HEK293 (cell line): Measurements from ENCODE around the gene WNT4.

Source experiments
- CTCF ChIA-PET: fragments of 350-600 bp; formaldehyde crosslinking; extraction: SDS; loops from one replicate; lab custom pipeline; 2021; ENCODE audit warnings: antibody characterized with exemption; lab: Yijun Ruan, JAX
- POLR2A ChIA-PET: fragments of 300-600 bp; formaldehyde crosslinking; extraction: SDS; loops from one replicate; lab custom pipeline; 2020; ENCODE audit warnings: antibody characterized with exemption, inconsistent platforms; lab: Yijun Ruan, JAX
- H3K27ac ChIP-seq: fragments of 200-500 bp; sonication (Bioruptor generic); 2 replicates; pipeline ENCODE4 v1.5.1; 2014; ENCODE audit warnings: low read depth, low read length, control low read depth, inconsistent platforms; ENCODE audit errors: extremely low read depth
- H3K36me3 ChIP-seq, 2 experiments: fragments of 200-500 bp in 1 of 2; sonication (Bioruptor generic) in 1 of 2; 1 replicate in 1 of 2; 2 replicates in 1 of 2; pipeline ENCODE4 v1.5.1; 2014 to 2017; ENCODE audit warnings: inconsistent platforms in 2 of 2, low read length in 2 of 2; ENCODE audit not compliant: control insufficient read depth in 2 of 2, insufficient read depth in 1 of 2
- H3K4me1 ChIP-seq: fragments of 200-500 bp; sonication (Bioruptor generic); 2 replicates; pipeline ENCODE4 v1.5.1; 2014; ENCODE audit warnings: mild to moderate bottlenecking, low read length, inconsistent platforms; ENCODE audit not compliant: control insufficient read depth, insufficient read depth
- H3K4me3 ChIP-seq: 2 replicates; pipeline ENCODE4 v1.5.1; 2011; ENCODE audit warnings: low read depth, mild to moderate bottlenecking, control low read depth, low read length, moderate library complexity
- H3K9me3 ChIP-seq: fragments of 200-500 bp; sonication (Bioruptor generic); 2 replicates; pipeline ENCODE4 v1.5.1; 2014; ENCODE audit warnings: low read depth, low read length, inconsistent platforms; ENCODE audit not compliant: control insufficient read depth, insufficient read depth
- GLIS1 ChIP-seq: fragments of 450-650 bp; formaldehyde crosslinking; IDR thresholded peaks from 2 replicates; pipeline ENCODE4 v1.5.1; 2016; ENCODE audit warnings: missing biosample characterization, missing genetic modification characterization
- KLF1 ChIP-seq: fragments of 450-650 bp; formaldehyde crosslinking; IDR thresholded peaks from 2 replicates; pipeline ENCODE4 v1.5.1; 2016; ENCODE audit warnings: missing biosample characterization, missing genetic modification characterization
- KLF8 ChIP-seq: fragments of 450-650 bp; formaldehyde crosslinking; IDR thresholded peaks from 2 replicates; pipeline ENCODE4 v1.5.1; 2016; ENCODE audit warnings: missing biosample characterization, missing genetic modification characterization
- PRDM2 ChIP-seq: fragments of 450-650 bp; formaldehyde crosslinking; IDR thresholded peaks from 2 replicates; pipeline ENCODE4 v1.5.1; 2016; ENCODE audit warnings: missing biosample characterization, missing genetic modification characterization, borderline replicate concordance
- REST ChIP-seq: fragments of 450-650 bp; formaldehyde crosslinking; IDR thresholded peaks from 2 replicates; pipeline ENCODE4 v1.5.1; 2016; ENCODE audit warnings: missing biosample characterization, missing genetic modification characterization
- ZBTB17 ChIP-seq: fragments of 450-650 bp; formaldehyde crosslinking; IDR thresholded peaks from 2 replicates; pipeline ENCODE4 v1.5.1; 2016; ENCODE audit warnings: missing biosample characterization, missing genetic modification characterization
- ZBTB7A ChIP-seq: fragments of 450-650 bp; formaldehyde crosslinking; IDR thresholded peaks from 2 replicates; pipeline ENCODE4 v1.5.1; 2016; ENCODE audit warnings: low read depth, missing biosample characterization, missing genetic modification characterization
- ZFP3 ChIP-seq: fragments of 450-650 bp; formaldehyde crosslinking; IDR thresholded peaks from 2 replicates; pipeline ENCODE4 v1.5.1; 2016; ENCODE audit warnings: low read depth, missing biosample characterization, missing genetic modification characterization
- ZIC2 ChIP-seq: fragments of 450-650 bp; formaldehyde crosslinking; IDR thresholded peaks from 2 replicates; pipeline ENCODE4 v1.5.1; 2016; ENCODE audit warnings: missing biosample characterization, missing genetic modification characterization
- ZNF10 ChIP-seq: fragments of 450-650 bp; formaldehyde crosslinking; IDR thresholded peaks from 2 replicates; pipeline ENCODE4 v1.5.1; 2017; ENCODE audit warnings: missing biosample characterization, missing genetic modification characterization
- ZNF529 ChIP-seq: fragments of 450-650 bp; formaldehyde crosslinking; IDR thresholded peaks from 2 replicates; pipeline ENCODE4 v1.5.1; 2017; ENCODE audit warnings: missing genetic modification characterization, missing biosample characterization; ENCODE audit not compliant: insufficient replicate concordance
- ZNF544 ChIP-seq: fragments of 450-650 bp; formaldehyde crosslinking; IDR thresholded peaks from 2 replicates; pipeline ENCODE4 v1.5.0; 2017; ENCODE audit warnings: missing biosample characterization, missing genetic modification characterization
- ZNF571 ChIP-seq: fragments of 450-650 bp; formaldehyde crosslinking; IDR thresholded peaks from 2 replicates; pipeline ENCODE4 v1.5.0; 2017; ENCODE audit warnings: missing biosample characterization, missing genetic modification characterization
- ZNF747 ChIP-seq: fragments of 450-650 bp; formaldehyde crosslinking; IDR thresholded peaks from 2 replicates; pipeline ENCODE4 v1.5.1; 2016; ENCODE audit warnings: missing biosample characterization, missing genetic modification characterization
- ZNF776 ChIP-seq: fragments of 450-650 bp; formaldehyde crosslinking; IDR thresholded peaks from 2 replicates; pipeline ENCODE4 v1.5.0; 2017; ENCODE audit warnings: missing biosample characterization, missing genetic modification characterization, borderline replicate concordance
- ZNF830 ChIP-seq: fragments of 450-650 bp; IDR thresholded peaks from 2 replicates; pipeline ENCODE4 v1.5.0; 2018; ENCODE audit warnings: missing biosample characterization, missing genetic modification characterization, low read depth, mild to moderate bottlenecking, moderate library complexity
- ZSCAN5A ChIP-seq: fragments of 450-650 bp; formaldehyde crosslinking; IDR thresholded peaks from 2 replicates; pipeline ENCODE4 v1.5.1; 2016; ENCODE audit warnings: missing biosample characterization, missing genetic modification characterization
- TF ChIP-seq, protein P1 (sequence below): fragments of 450-650 bp; formaldehyde crosslinking; IDR thresholded peaks from 2 replicates; pipeline ENCODE4 v1.5.1; 2016; ENCODE audit warnings: missing biosample characterization, missing genetic modification characterization
- TF ChIP-seq, protein P2 (sequence below): fragments of 450-650 bp; formaldehyde crosslinking; IDR thresholded peaks from 2 replicates; pipeline ENCODE4 v1.5.1; 2016; ENCODE audit warnings: missing biosample characterization, missing genetic modification characterization
- TF ChIP-seq, protein P3 (sequence below): fragments of 450-650 bp; formaldehyde crosslinking; IDR thresholded peaks from 2 replicates; pipeline ENCODE4 v1.5.1; 2016; ENCODE audit warnings: missing biosample characterization, missing genetic modification characterization
- TF ChIP-seq, protein P4 (sequence below): fragments of 450-650 bp; formaldehyde crosslinking; IDR thresholded peaks from 2 replicates; pipeline ENCODE4 v1.5.1; 2016; ENCODE audit warnings: missing biosample characterization, missing genetic modification characterization

WNT4 gene

DNA sequence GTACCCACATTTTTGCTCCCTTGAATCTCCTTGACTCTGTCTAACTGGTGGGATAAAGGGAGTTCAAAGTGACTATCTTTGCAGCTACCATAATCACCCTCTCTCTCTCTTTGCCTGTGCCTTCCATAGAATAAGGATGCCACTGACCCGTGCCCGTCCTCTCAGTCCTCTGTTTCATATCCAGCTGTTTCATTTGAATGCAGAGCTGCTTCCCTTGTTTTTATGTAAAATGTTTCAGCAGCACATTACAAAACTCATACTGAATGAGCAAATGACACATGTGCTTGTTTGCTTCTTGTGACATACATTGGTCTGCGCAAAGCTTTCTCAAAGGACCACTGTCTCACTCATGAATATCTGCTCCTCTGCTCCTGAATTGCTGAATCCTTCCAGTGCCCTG is 52.0 kb downstream of the WNT4 start:
- Histone ChIP-seq H3K4me1 (no peaks in the 10 kb centered on the region; the same call in 1 of the 2 replicates), H3K9me3 (no peaks in the 10 kb centered on the region), H3K4me3 (no peak overlapping the region), H3K36me3 (peaks cover 21 to 86% of the 10 kb centered on the region in 2 experiments), H3K27ac (no peak overlapping the region)
- CTCF ChIA-PET, result no interaction called here
- TF ChIP-seq ZNF529 (no peak), KLF1 (no peak), ZBTB17 (tag by site-specific recombination) (no peak), ZIC2 (tag by site-specific recombination) (no peak), ZFP3 (tag by site-specific recombination) (no peak), ZNF830 (tag by site-specific recombination) (no peak), REST (tag by site-specific recombination) (no peak), GLIS1 (tag by site-specific recombination) (no peak), ZNF776 (no peak), ZSCAN5A (tag by site-specific recombination) (no peak), ZBTB7A (no peak)
- TF ChIP-seq, protein P1, sequence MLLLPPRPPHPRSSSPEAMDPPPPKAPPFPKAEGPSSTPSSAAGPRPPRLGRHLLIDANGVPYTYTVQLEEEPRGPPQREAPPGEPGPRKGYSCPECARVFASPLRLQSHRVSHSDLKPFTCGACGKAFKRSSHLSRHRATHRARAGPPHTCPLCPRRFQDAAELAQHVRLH (tag by site-specific recombination), result no peak
- TF ChIP-seq, protein P2, sequence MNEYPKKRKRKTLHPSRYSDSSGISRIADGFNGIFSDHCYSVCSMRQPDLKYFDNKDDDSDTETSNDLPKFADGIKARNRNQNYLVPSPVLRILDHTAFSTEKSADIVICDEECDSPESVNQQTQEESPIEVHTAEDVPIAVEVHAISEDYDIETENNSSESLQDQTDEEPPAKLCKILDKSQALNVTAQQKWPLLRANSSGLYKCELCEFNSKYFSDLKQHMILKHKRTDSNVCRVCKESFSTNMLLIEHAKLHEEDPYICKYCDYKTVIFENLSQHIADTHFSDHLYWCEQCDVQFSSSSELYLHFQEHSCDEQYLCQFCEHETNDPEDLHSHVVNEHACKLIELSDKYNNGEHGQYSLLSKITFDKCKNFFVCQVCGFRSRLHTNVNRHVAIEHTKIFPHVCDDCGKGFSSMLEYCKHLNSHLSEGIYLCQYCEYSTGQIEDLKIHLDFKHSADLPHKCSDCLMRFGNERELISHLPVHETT (tag by site-specific recombination), result no peak
- TF ChIP-seq, protein P3, sequence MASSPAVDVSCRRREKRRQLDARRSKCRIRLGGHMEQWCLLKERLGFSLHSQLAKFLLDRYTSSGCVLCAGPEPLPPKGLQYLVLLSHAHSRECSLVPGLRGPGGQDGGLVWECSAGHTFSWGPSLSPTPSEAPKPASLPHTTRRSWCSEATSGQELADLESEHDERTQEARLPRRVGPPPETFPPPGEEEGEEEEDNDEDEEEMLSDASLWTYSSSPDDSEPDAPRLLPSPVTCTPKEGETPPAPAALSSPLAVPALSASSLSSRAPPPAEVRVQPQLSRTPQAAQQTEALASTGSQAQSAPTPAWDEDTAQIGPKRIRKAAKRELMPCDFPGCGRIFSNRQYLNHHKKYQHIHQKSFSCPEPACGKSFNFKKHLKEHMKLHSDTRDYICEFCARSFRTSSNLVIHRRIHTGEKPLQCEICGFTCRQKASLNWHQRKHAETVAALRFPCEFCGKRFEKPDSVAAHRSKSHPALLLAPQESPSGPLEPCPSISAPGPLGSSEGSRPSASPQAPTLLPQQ (tag by site-specific recombination), result no peak
- POLR2A ChIA-PET, result no interaction called here

- no peaks in the 10 kb centered on the region; the same call in 1 of the 2 replicates for H3K4me1 ChIP-seq
- peaks cover 17 to 87% of the 10 kb centered on the region in 2 experiments for H3K36me3 ChIP-seq
- H3K9me3 ChIP-seq, result no peaks in the 10 kb centered on the region
- H3K4me3 ChIP-seq, result no peak overlapping the region
- ChIA-PET POLR2A (no interaction called here), CTCF (no interaction called here)
- no peak overlapping the region for H3K27ac ChIP-seq
- TF ChIP-seq ZNF544 (tag by site-specific recombination) (no peak), ZNF571 (tag by site-specific recombination) (no peak), ZNF747 (tag by site-specific recombination) (no peak), PRDM2 (tag by site-specific recombination) (no peak), KLF8 (no peak), ZNF10 (tag by site-specific recombination) (no peak)
- TF ChIP-seq, protein P4, sequence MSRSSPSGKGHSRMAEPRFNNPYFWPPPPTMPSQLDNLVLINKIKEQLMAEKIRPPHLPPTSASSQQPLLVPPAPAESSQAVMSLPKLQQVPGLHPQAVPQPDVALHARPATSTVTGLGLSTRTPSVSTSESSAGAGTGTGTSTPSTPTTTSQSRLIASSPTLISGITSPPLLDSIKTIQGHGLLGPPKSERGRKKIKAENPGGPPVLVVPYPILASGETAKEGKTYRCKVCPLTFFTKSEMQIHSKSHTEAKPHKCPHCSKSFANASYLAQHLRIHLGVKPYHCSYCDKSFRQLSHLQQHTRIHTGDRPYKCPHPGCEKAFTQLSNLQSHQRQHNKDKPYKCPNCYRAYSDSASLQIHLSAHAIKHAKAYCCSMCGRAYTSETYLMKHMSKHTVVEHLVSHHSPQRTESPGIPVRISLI (tag by site-specific recombination), result no peak
These were observed 53.1 kb downstream of the WNT4 start for GRCh38 chr1:22089787-22090186.
